Transverse colon (tissue), 4 donors: ENCODE results near the gene ASGR1. TPM values are rescaled to one million over a fixed set of nuclear protein-coding genes. Genes with fewer than 3 reads are reported as not detected.

ENCODE experiments used
- DNase-seq: peaks from one replicate; pipeline ENCODE4 v3.0.0-alpha.2; 2019
- H3K27ac ChIP-seq, 4 donors: fragments of 200-600 bp; sonication (generic); 2 replicates each; pipeline ENCODE4 v1.5.1; 2016 to 2018; ENCODE audit warnings: inconsistent platforms in 4 of 4
- H3K27me3 ChIP-seq: fragments of 200-600 bp; sonication (generic); 2 replicates; pipeline ENCODE4 v1.5.1; 2017; ENCODE audit warnings: inconsistent platforms
- H3K36me3 ChIP-seq, 4 donors: fragments of 200-600 bp; sonication (generic); 2 replicates each; pipeline ENCODE4 v1.5.1; 2017 to 2019; ENCODE audit warnings: inconsistent platforms in 4 of 4
- H3K4me1 ChIP-seq, 4 donors: fragments of 200-600 bp; sonication (generic); 2 replicates each; pipeline ENCODE4 v1.5.1; 2017 to 2020; ENCODE audit warnings: inconsistent platforms in 4 of 4
- H3K4me3 ChIP-seq, 4 donors: fragments of 200-600 bp; sonication (generic); 1 replicate in 1 of 4; 2 replicates in 3 of 4; pipeline versions ENCODE4 v1.5.1 to v1.6.1; 2017 to 2019; ENCODE audit warnings: inconsistent platforms in 4 of 4
- H3K9me3 ChIP-seq, 2 donors: fragments of 200-600 bp; sonication (generic); 2 replicates each; pipeline ENCODE4 v1.5.1; 2017 to 2019; ENCODE audit warnings: inconsistent platforms in 2 of 2
- EP300 ChIP-seq: sonication (generic); formaldehyde crosslinking; IDR thresholded peaks from one replicate; pipeline ENCODE4 v1.6.1; 2017; ENCODE audit warnings: antibody characterized with exemption, low read depth
- POLR2A ChIP-seq: fragments of 450-650 bp; IDR thresholded peaks from one replicate; pipeline ENCODE4 v1.6.1; 2016; ENCODE audit warnings: antibody characterized with exemption, mild to moderate bottlenecking, moderate library complexity
- POLR2AphosphoS5 ChIP-seq, 3 donors: sonication (generic); formaldehyde crosslinking; IDR thresholded peaks; one replicate each; pipeline ENCODE4 v1.6.1; 2016; ENCODE audit warnings: antibody characterized with exemption in 3 of 3
- WGBS, 2 donors: methylation state at CpG; one replicate each; pipeline ENCODE4 v1.1.5; 2018; ENCODE audit warnings: low coverage in 1 of 2; 5-methylcytosine and 5-hydroxymethylcytosine counted together
- in situ Hi-C, 4 donors: fragments of 200-750 bp; cut with MboI; loops; one replicate each; pipeline versions ENCODE4 v1.15.0 to v1.15.1; 2017; ENCODE audit warnings: low sequenced_read_pairs in 3 of 4, low pct_ligation_motif_present in 1 of 4, low pct_unique_long_range_greater_than_20kb in 1 of 4
- intact Hi-C: fragments of 100-400 bp; cut with DNase I; formaldehyde crosslinking; loops from one replicate; pipeline ENCODE4 v1.15.1; 2023; ENCODE audit warnings: low total_unique reads
- total RNA-seq, 4 donors: library from RNA; depleted of rRNA; stranded (reverse); fragments of >200 nt; gene quantifications; one replicate each; pipeline ENCODE4 v1.1.0, GENCODE V29; 2016
- TF ChIP-seq, protein P1 (sequence below), 5 experiments: fragments of 200-600 bp in 3 of 5; fragments of 450-650 bp in 2 of 5; sonication (generic) in 3 of 5; IDR thresholded peaks; 1 replicate in 2 of 5; 2 replicates in 3 of 5; pipeline ENCODE4 v1.5.1; 2016 to 2017; ENCODE audit warnings: antibody characterized with exemption in 5 of 5, inconsistent platforms in 3 of 5, mild to moderate bottlenecking in 2 of 5, moderate library complexity in 1 of 5

Gene ASGR1
- total RNA-seq, 4 donors from 2014 or later = 0.48 to 0.82 TPM; not detected in 2

DNA sequence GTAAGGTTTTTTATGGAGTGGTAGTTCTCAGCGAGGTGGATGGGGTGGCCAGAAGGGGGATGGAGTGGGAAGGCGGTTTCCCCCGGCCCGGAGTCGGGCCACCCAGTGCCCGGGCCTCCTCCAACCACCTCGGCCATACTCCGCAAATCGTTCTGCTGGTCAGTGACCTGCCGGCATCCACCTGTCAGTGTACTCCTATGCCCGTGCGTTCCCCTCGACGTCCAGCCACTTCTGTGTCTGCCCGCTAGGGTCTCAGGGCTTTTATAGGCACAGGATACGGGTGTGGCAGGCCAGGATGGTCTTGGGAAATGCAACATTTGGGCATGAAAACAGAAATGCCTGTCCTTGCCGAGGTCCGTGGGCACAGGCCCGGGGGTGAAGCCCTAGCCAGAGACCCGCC, 45.3 kb downstream of the ASGR1 start:
- intact Hi-C loops = no loop called here
- Histone ChIP-seq H3K27ac (peak overlapping the region in 1 of 4 donors; percentile 12), H3K27me3 (peaks cover 30% of the 10 kb centered on the region), H3K4me3 (no peak overlapping the region), H3K4me1 (peaks cover 0 to 7% (median 2%) of the 10 kb centered on the region in 4 donors), H3K36me3 (no peaks in the 10 kb centered on the region), H3K9me3 (no peaks in the 10 kb centered on the region)
- in situ Hi-C loops = loop anchor here in 2 of 4 donors (25.0 kb wide), 1 partner anchor 222 kb away; no protein-coding TSS in a partner anchor
- TF ChIP-seq POLR2A (no peak), EP300 (no peak), POLR2AphosphoS5 (IDR thresholded peaks at IDR 0.05) (no peak)
- TF ChIP-seq, protein P1, sequence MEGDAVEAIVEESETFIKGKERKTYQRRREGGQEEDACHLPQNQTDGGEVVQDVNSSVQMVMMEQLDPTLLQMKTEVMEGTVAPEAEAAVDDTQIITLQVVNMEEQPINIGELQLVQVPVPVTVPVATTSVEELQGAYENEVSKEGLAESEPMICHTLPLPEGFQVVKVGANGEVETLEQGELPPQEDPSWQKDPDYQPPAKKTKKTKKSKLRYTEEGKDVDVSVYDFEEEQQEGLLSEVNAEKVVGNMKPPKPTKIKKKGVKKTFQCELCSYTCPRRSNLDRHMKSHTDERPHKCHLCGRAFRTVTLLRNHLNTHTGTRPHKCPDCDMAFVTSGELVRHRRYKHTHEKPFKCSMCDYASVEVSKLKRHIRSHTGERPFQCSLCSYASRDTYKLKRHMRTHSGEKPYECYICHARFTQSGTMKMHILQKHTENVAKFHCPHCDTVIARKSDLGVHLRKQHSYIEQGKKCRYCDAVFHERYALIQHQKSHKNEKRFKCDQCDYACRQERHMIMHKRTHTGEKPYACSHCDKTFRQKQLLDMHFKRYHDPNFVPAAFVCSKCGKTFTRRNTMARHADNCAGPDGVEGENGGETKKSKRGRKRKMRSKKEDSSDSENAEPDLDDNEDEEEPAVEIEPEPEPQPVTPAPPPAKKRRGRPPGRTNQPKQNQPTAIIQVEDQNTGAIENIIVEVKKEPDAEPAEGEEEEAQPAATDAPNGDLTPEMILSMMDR (IDR thresholded peaks at IDR 0.05) = no peak
- WGBS, 2 donors = 76 to 100% methylated on average over 10 to 20 of the region's 20 CpGs
- DNase-seq = no peak

DNA sequence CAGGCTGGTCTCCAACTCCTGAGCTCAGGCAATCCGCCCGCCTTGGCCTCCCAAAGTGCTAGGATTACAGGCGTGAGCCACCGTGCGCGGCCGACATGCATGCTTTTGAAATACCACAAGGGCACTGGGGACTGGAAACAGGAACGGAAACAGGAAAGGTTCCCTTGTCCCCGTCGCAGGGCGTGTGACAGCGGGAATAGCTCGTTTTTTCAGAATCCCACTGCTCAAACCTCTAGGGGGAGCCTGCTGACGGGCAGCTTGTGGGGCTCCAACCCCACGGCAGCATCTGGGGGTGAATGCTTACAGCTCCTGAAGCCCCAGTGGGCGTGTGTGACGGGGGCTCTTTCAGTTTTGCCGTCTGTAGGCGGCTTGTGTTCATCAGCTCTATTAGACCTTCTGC, 45.7 kb downstream of the ASGR1 start:
- no peak overlapping the region for H3K4me3 ChIP-seq
- no peaks in the 10 kb centered on the region for H3K36me3 ChIP-seq
- DNase-seq = peak; percentile 32
- WGBS, 2 donors = 36 to 57% methylated on average over 5 to 13 of the region's 19 CpGs
- intact Hi-C loops = no loop called here
- H3K27ac ChIP-seq = peak overlapping the region in 1 of 4 donors; percentile 12
- no peak for TF ChIP-seq POLR2AphosphoS5 (IDR thresholded peaks at IDR 0.05)
- TF ChIP-seq, protein P1 (IDR thresholded peaks at IDR 0.05) = peak in 1 of 5 experiments; percentile 16
- H3K9me3 ChIP-seq = no peaks in the 10 kb centered on the region
- peaks cover 0 to 7% (median 0%) of the 10 kb centered on the region in 4 donors for H3K4me1 ChIP-seq
- in situ Hi-C loops = loop anchor here in 2 of 4 donors (25.0 kb wide), 1 partner anchor 221 kb away; no protein-coding TSS in a partner anchor
- H3K27me3 ChIP-seq = peaks cover 30% of the 10 kb centered on the region

DNA sequence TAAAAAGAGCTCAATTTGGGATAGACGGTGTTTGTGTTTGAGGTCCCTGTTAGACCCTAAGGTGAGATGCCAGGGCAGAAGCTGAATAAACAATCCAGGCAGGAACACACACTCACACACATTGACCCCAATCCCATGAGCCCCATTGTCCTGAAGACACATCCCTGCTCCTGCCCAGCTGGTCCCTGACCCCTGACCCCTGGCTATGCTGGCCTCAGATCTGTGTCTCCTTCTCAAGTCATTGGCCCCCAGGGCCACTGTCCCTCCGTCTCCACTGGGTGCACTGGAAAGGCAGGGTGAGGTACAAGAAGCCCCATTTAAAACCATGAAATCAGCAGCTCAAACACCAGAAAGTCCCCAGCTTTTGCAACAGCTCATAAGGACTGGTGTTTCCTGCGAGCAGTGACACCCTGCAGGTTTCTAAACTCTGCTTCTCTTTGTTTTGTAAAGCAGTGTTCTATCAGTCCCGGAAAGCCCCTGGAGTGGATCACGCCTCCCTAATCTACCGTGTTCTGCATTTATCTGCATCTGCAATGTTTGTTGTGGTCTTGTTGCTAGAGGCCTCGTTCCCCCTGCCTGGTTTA, 46.6 kb downstream of the ASGR1 start:
- 38 to 44% methylated on average over 6 to 7 of the region's 7 CpGs for WGBS, 2 donors
- H3K27ac ChIP-seq = peak overlapping the region; percentile 40 to 66 (median 44)

DNA sequence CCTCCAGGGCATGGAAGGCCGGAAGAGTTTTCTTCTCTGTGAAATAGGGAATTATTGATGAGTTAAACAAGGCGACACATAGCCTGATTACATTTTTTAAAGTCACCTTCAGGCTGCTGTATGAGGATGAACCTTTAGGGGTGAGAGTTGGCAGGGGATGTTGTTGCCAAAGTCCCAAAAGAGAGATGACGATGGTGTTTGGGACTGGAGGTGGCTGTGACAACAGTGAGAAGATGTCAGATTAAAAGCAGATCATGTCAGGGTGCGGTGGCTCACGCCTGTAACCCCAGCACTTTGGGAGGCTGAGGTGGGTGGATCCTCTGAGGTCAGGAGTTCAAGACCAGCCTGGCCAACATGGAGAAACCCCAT, 47.8 kb downstream of the ASGR1 start:
- in situ Hi-C loops (loop anchor here in 2 of 4 donors (25.0 kb wide), 1 partner anchor 219 kb away; no protein-coding TSS in a partner anchor), intact Hi-C loops (loop anchor here (2.0 kb wide), 1 partner anchor 77 kb away; no protein-coding TSS in a partner anchor)
- Histone ChIP-seq H3K36me3 (no peaks in the 10 kb centered on the region), H3K27ac (peak overlapping the region; percentile 13 to 46 (median 31)), H3K9me3 (no peaks in the 10 kb centered on the region), H3K27me3 (peaks cover 17% of the 10 kb centered on the region), H3K4me1 (peaks cover 0 to 7% (median 0%) of the 10 kb centered on the region in 4 donors), H3K4me3 (no peak overlapping the region)
- 85% methylated on average over 5 of the region's 5 CpGs; no CpG with 5 or more reads in 1 of the 2 donors for WGBS, 2 donors
- TF ChIP-seq POLR2AphosphoS5 (IDR thresholded peaks at IDR 0.05) = no peak
- TF ChIP-seq, protein P1 (IDR thresholded peaks at IDR 0.05) = no peak
- no peak for TF ChIP-seq EP300
- no peak for TF ChIP-seq POLR2A
- DNase-seq = no peak

More for the DNA sequence above, 46.6 kb downstream of the ASGR1 start:
- TF ChIP-seq EP300 (no peak), POLR2A (no peak), POLR2AphosphoS5 (IDR thresholded peaks at IDR 0.05) (no peak)
- TF ChIP-seq, protein P1 (IDR thresholded peaks at IDR 0.05) = no peak
- DNase-seq = peak; percentile 27
- in situ Hi-C loops (loop anchor here in 2 of 4 donors (25.0 kb wide), 1 partner anchor 220 kb away; no protein-coding TSS in a partner anchor), intact Hi-C loops (no loop called here)
- Histone ChIP-seq H3K9me3 (no peaks in the 10 kb centered on the region), H3K36me3 (no peaks in the 10 kb centered on the region), H3K4me1 (peaks cover 0 to 7% (median 0%) of the 10 kb centered on the region in 4 donors), H3K4me3 (no peak overlapping the region), H3K27me3 (peaks cover 28% of the 10 kb centered on the region)
